ENCODE results near the gene ROBO3.

- TF ChIP-seq CTCF (conservative IDR thresholded peaks at IDR 0.05) (no peak), EZH2 (IDR thresholded peaks at IDR 0.05; ENCODE audit: low read depth) (no peak)
These were observed 19.7 kb downstream of the ROBO3 start for GRCh38 chr11:124884869-124885479.

Data from PC-9 (cell line).